ENCODE data around the gene PLCB4. TPM values are rescaled to one million over a fixed set of nuclear protein-coding genes. Genes with fewer than 3 reads are reported as not detected.

PLCB4 gene
- total RNA-seq, 1 experiment from 2014 or later = 10.1 TPM

DNA sequence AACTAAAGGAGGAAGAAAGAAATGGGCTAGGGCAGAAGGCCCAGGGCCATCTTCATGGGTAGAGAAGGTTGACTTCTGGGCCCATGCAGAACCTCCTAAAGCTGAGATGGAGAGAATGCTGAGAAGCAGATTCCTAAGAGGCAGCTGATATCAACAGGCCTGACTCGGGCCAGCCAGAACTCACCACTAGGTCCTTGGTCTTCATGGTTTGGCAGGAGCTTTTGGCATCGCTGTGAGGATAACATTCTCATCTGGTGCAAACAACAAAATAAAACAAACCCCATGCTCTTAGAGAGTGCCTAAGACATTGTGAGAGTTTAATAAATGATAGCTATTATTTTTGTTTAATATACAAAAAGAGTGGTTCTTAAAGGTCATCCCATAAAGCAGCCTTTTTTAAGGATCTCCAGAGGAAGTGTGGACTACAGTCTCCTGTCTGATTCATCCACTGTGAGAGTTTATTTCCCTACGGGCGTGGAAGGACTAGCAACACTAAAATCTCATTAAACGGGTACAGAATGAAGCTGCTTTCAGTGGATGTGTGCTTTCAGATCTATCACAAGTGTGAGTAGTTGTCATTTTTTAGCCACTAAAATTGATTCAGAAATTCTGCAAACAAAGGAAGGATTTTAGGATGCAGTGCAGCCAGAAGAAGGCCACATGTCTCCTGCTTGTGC, 160.0 kb downstream of the PLCB4 start:
- Histone ChIP-seq H3K9ac (ENCODE audit: extremely low read depth, insufficient read length, low read length) (no peak overlapping the region), H3K14ac (ENCODE audit: insufficient read depth, low read length) (no peak overlapping the region), H2BK15ac (ENCODE audit: low read depth, low read length) (no peak overlapping the region), H3K9me3 (ENCODE audit: control insufficient read depth, low read depth, low read length) (no peaks in the 10 kb centered on the region), H2AFZ (ENCODE audit: low read length) (no peak overlapping the region), H2BK120ac (ENCODE audit: low read depth, low read length, poor library complexity, severe bottlenecking) (no peak overlapping the region), H3K23me2 (ENCODE audit: insufficient read length, low read depth, low read length, poor library complexity, severe bottlenecking) (no peaks in the 10 kb centered on the region), H3K18ac (ENCODE audit: insufficient read length, low read depth, low read length) (no peak overlapping the region), H3K4me1 (ENCODE audit: insufficient read depth, low read length) (peaks cover 3% of the 10 kb centered on the region; the same call in 1 of the 2 replicates), H4K5ac (ENCODE audit: insufficient read length, low read depth, low read length) (no peak overlapping the region), H3K56ac (ENCODE audit: insufficient read length, low read depth, low read length) (no peak overlapping the region), H3K79me1 (ENCODE audit: insufficient read depth, low read depth, low read length, poor library complexity, severe bottlenecking) (no peaks in the 10 kb centered on the region), H4K91ac (ENCODE audit: insufficient read length, low read depth, low read length) (no peak overlapping the region), H3K4me2 (ENCODE audit: insufficient read depth, insufficient read length, low read length) (no peak overlapping the region), H4K8ac (replicated peaks; ENCODE audit: insufficient read length, low read depth, low read length) (no peak overlapping the region), H2AK5ac (ENCODE audit: insufficient read length, low read length) (no peak overlapping the region), H3K79me2 (ENCODE audit: insufficient read depth, low read length) (no peaks in the 10 kb centered on the region), H2BK5ac (ENCODE audit: insufficient read length, low read length) (no peak overlapping the region), H2BK20ac (ENCODE audit: low read depth, low read length, poor library complexity, severe bottlenecking) (no peak overlapping the region), H3T11ph (ENCODE audit: low read length) (no peak overlapping the region), H2BK12ac (ENCODE audit: insufficient read length, low read depth, low read length) (no peak overlapping the region), H3K23ac (ENCODE audit: insufficient read length, low read depth, low read length) (no peak overlapping the region), H3K27ac (ENCODE audit: insufficient read length, low read depth, low read length) (no peak overlapping the region), H3K4ac (ENCODE audit: low read depth, low read length) (no peak overlapping the region), H3K27me3 (ENCODE audit: insufficient read depth, low read length) (no peaks in the 10 kb centered on the region; the same call in 1 of the 2 replicates), H4K20me1 (ENCODE audit: control insufficient read depth, insufficient read depth, insufficient read length) (no peaks in the 10 kb centered on the region)
- Mint-ChIP-seq H3K9me3 (no peaks in the 10 kb centered on the region), H3K27ac (no peak overlapping the region; a peak in 1 of 7 replicates), H3K36me3 (ENCODE audit: insufficient read depth in 1 of 3, low read depth in 3 of 3) (no peaks in the 10 kb centered on the region; a peak in 1 of 7 replicates), H3K27me3 (ENCODE audit: low read depth) (no peaks in the 10 kb centered on the region), H3K4me1 (peaks cover 3 to 8% of the 10 kb centered on the region in 2 experiments; a peak in 3 of 4 replicates), H3K4me3 (no peak overlapping the region)
- no peak for DNase-seq
- no CpG with 5 or more reads among the region's 5 CpGs for whole genome bisulfite sequencing (ENCODE audit: extremely low coverage, insufficient read length, low lambda C conversion rate)
- TF ChIP-seq CTCF (conservative IDR thresholded peaks at IDR 0.05) = no peak
